Neuronal stem cell (in vitro differentiated cells): ENCODE data around the gene YY1AP1.
A peak's percentile ranks its signal among the peaks of the same experiment; 100 is the strongest.
"Not testable (repeated sequence)": the region's sequence is repeated elsewhere in the genome, so short reads cannot be mapped to it uniquely, and the experiment has no call there.

ENCODE experiments used
- DNase-seq: peaks from one replicate; pipeline ENCODE4 v3.0.0-alpha.2; 2013; ENCODE audit warnings: low spot score
- H2AFZ ChIP-seq: one replicate; pipeline ENCODE4 v1.6.1; 2013; ENCODE audit warnings: mild to moderate bottlenecking, low read length, inconsistent platforms
- H2AK5ac ChIP-seq: 2 replicates; pipeline ENCODE4 v1.6.1; 2013; ENCODE audit warnings: low read depth, mild to moderate bottlenecking, inconsistent platforms, low read length, moderate library complexity, mixed read lengths
- H2BK120ac ChIP-seq: 2 replicates; pipeline ENCODE4 v1.6.1; 2013; ENCODE audit warnings: low read depth, mild to moderate bottlenecking, inconsistent platforms, low read length, moderate library complexity, mixed read lengths
- H2BK12ac ChIP-seq: one replicate; pipeline ENCODE4 v1.6.1; 2013; ENCODE audit warnings: low read length, inconsistent platforms
- H2BK15ac ChIP-seq: 2 replicates; pipeline ENCODE4 v1.6.1; 2013; ENCODE audit warnings: mild to moderate bottlenecking, low read length, inconsistent platforms, mixed read lengths
- H2BK5ac ChIP-seq: one replicate; pipeline ENCODE4 v1.6.1; 2013; ENCODE audit warnings: inconsistent platforms, mild to moderate bottlenecking, low read length, moderate library complexity
- H3K14ac ChIP-seq: one replicate; pipeline ENCODE4 v1.6.1; 2013; ENCODE audit warnings: low read length, inconsistent platforms
- H3K18ac ChIP-seq: 2 replicates; pipeline ENCODE4 v1.6.1; 2013; ENCODE audit warnings: low read length, inconsistent platforms
- H3K23ac ChIP-seq: 2 replicates; pipeline ENCODE4 v1.6.1; 2013; ENCODE audit warnings: low read depth, mild to moderate bottlenecking, mixed read lengths, low read length, inconsistent platforms; ENCODE audit not compliant: poor library complexity
- H3K27ac ChIP-seq: replicated peaks from 3 replicates; pipeline ENCODE4 v1.5.1; 2013; ENCODE audit warnings: low read length, inconsistent platforms
- H3K27me3 ChIP-seq, 3 experiments: 2 replicates each; pipeline ENCODE4 v1.6.1; 2013; ENCODE audit warnings: low read length in 3 of 3, mild to moderate bottlenecking in 2 of 3, inconsistent platforms in 1 of 3, low read depth in 1 of 3, mixed read lengths in 1 of 3, moderate library complexity in 1 of 3; ENCODE audit not compliant: control insufficient read depth in 3 of 3, insufficient read depth in 3 of 3
- H3K36me3 ChIP-seq, 2 donors: replicated peaks in 1 of 2; 2 replicates each; pipeline ENCODE4 v1.6.1; 2013; ENCODE audit warnings: low read length in 2 of 2; ENCODE audit not compliant: control insufficient read depth in 2 of 2, insufficient read depth in 2 of 2
- H3K4ac ChIP-seq: 2 replicates; pipeline ENCODE4 v1.6.1; 2013; ENCODE audit warnings: inconsistent platforms, mild to moderate bottlenecking, low read length, moderate library complexity
- H3K4me1 ChIP-seq, 2 donors: 1 replicate in 1 of 2; 2 replicates in 1 of 2; pipeline ENCODE4 v1.6.1; 2013; ENCODE audit warnings: low read length in 2 of 2, low read depth in 1 of 2; ENCODE audit not compliant: control insufficient read depth in 2 of 2, insufficient read depth in 1 of 2
- H3K4me2 ChIP-seq: one replicate; pipeline ENCODE4 v1.6.1; 2013; ENCODE audit warnings: mild to moderate bottlenecking, low read length, inconsistent platforms; ENCODE audit not compliant: insufficient read depth, poor library complexity, severe bottlenecking
- H3K4me3 ChIP-seq, 2 donors: 2 replicates each; pipeline ENCODE4 v1.5.1; 2013; ENCODE audit warnings: low read length in 2 of 2, mild to moderate bottlenecking in 2 of 2, inconsistent platforms in 1 of 2, moderate library complexity in 1 of 2
- H3K79me1 ChIP-seq: one replicate; pipeline ENCODE4 v1.6.1; 2013; ENCODE audit warnings: low read depth, mild to moderate bottlenecking, inconsistent platforms, low read length, moderate library complexity
- H3K9ac ChIP-seq: one replicate; pipeline ENCODE4 v1.6.1; 2013; ENCODE audit warnings: mild to moderate bottlenecking, low read depth, low read length, inconsistent platforms; ENCODE audit not compliant: poor library complexity
- H3K9me3 ChIP-seq, 2 donors: replicated peaks in 1 of 2; 2 replicates each; pipeline versions ENCODE3 to v1.6.1; 2013; ENCODE audit warnings: low read length in 2 of 2, mild to moderate bottlenecking in 2 of 2, inconsistent platforms in 1 of 2, low read depth in 1 of 2, mixed read lengths in 1 of 2, moderate library complexity in 1 of 2; ENCODE audit not compliant: control insufficient read depth in 2 of 2, insufficient read depth in 1 of 2
- H4K8ac ChIP-seq: one replicate; pipeline ENCODE4 v1.6.1; 2013; ENCODE audit warnings: low read depth, mild to moderate bottlenecking, inconsistent platforms, low read length, moderate library complexity
- H4K91ac ChIP-seq: one replicate; pipeline ENCODE4 v1.6.1; 2013; ENCODE audit warnings: low read length, low read depth, mild to moderate bottlenecking, inconsistent platforms; ENCODE audit not compliant: poor library complexity
- WGBS, 2 donors: extraction: QIAGEN DNeasy Blood & Tissue Kit; methylation state at CpG; one replicate each; pipeline ENCODE4 v1.1.7; 2013; ENCODE audit warnings: missing lambda C conversion rate in 2 of 2, mixed read lengths in 1 of 2; ENCODE audit not compliant: insufficient read length in 2 of 2, insufficient replicate concordance in 1 of 2; ENCODE audit errors: extremely low coverage in 2 of 2; 5-methylcytosine and 5-hydroxymethylcytosine counted together

The YY1AP1 gene

DNA sequence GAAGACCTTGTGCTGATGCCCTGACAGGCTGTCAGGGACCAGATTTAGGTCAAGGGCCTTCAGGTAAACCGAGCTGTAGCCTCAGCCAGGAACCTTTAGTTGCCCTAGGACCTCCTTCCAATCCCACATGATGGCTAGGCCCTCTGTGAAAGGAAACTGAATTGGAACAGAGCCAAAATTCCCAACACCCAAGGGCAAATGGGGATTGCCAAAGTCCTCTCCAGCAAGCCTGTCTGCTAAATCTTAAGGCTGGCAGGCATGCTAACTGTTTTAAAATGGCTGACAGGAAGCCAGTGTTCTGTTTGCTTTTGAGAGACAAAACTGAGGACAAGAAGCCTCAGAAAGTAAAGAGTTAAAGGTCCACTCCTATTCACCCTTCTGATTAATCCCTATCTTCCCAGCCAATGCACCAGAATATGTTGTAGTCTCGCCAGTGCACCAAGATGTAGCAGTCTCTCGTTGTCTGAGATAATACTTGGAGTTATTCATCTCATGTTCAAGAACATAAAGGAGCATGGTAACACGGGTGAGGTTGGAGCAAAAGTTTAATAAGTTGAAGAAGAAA is 43.5 kb downstream of the YY1AP1 start:
- no peak overlapping the region for H2BK12ac ChIP-seq
- H4K91ac ChIP-seq, result no peak overlapping the region
- H4K8ac ChIP-seq, result no peak overlapping the region
- H3K4me2 ChIP-seq, result no peak overlapping the region
- H3K27ac ChIP-seq, result no peak overlapping the region
- no peak overlapping the region for H2BK120ac ChIP-seq
- H3K4me3 ChIP-seq, result no peak overlapping the region
- H3K14ac ChIP-seq, result no peak overlapping the region
- no peaks in the 10 kb centered on the region for H3K27me3 ChIP-seq
- H2BK15ac ChIP-seq, result no peak overlapping the region
- no peak overlapping the region for H2BK5ac ChIP-seq
- H3K79me1 ChIP-seq, result no peaks in the 10 kb centered on the region
- peaks cover 0 to 2% of the 10 kb centered on the region in 2 donors for H3K4me1 ChIP-seq
- no peak overlapping the region for H3K18ac ChIP-seq
- H3K23ac ChIP-seq, result no peak overlapping the region
- no peak overlapping the region for H2AK5ac ChIP-seq
- WGBS, 2 donors, result no CpG with 5 or more reads among the region's 4 CpGs
- H3K9me3 ChIP-seq, result peaks cover 15 to 26% of the 10 kb centered on the region in 2 donors
- no peak for DNase-seq
- no peaks in the 10 kb centered on the region for H3K36me3 ChIP-seq
- peak overlapping the region; percentile 24 for H2AFZ ChIP-seq
- no peak overlapping the region for H3K9ac ChIP-seq
- H3K4ac ChIP-seq, result no peak overlapping the region

DNA sequence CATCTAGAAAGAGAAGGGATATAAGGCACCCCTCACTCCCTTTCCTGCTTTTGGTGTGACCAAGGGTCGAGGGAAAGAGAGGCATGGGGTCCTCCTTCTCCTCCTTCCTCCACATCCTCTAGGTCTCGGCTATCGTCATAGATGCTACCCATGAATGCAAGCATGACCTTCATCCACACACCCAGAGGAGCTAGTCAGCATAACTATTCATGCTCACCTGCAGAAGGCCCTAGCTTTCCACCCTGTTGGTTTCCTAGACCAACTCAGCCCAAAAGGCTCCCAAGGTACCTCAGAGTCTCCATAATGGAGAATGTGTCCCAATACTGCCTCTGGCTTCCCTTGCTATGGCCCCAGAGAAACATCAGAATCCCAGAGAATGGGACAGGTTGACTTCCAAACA is 45.3 kb downstream of the YY1AP1 start:
- H4K8ac ChIP-seq, result no peak overlapping the region
- H3K4me2 ChIP-seq, result no peak overlapping the region
- no peak for DNase-seq
- H3K9me3 ChIP-seq, result peaks cover 11 to 29% of the 10 kb centered on the region in 2 donors
- WGBS, 2 donors, result no CpG with 5 or more reads among the region's 3 CpGs
- no peak overlapping the region for H2BK12ac ChIP-seq
- H3K36me3 ChIP-seq, result no peaks in the 10 kb centered on the region
- no peak overlapping the region for H3K4ac ChIP-seq
- H3K79me1 ChIP-seq, result no peaks in the 10 kb centered on the region
- H2AK5ac ChIP-seq, result no peak overlapping the region
- H3K4me1 ChIP-seq, result peaks cover 0 to 2% of the 10 kb centered on the region in 2 donors
- no peak overlapping the region for H2BK15ac ChIP-seq
- H3K27me3 ChIP-seq, result no peaks in the 10 kb centered on the region
- H2BK5ac ChIP-seq, result no peak overlapping the region
- H3K27ac ChIP-seq, result no peak overlapping the region
- H2AFZ ChIP-seq, result no peak overlapping the region
- no peak overlapping the region for H3K9ac ChIP-seq
- H2BK120ac ChIP-seq, result no peak overlapping the region
- H4K91ac ChIP-seq, result no peak overlapping the region
- no peak overlapping the region for H3K18ac ChIP-seq
- H3K14ac ChIP-seq, result no peak overlapping the region
- H3K23ac ChIP-seq, result no peak overlapping the region
- no peak overlapping the region for H3K4me3 ChIP-seq

DNA sequence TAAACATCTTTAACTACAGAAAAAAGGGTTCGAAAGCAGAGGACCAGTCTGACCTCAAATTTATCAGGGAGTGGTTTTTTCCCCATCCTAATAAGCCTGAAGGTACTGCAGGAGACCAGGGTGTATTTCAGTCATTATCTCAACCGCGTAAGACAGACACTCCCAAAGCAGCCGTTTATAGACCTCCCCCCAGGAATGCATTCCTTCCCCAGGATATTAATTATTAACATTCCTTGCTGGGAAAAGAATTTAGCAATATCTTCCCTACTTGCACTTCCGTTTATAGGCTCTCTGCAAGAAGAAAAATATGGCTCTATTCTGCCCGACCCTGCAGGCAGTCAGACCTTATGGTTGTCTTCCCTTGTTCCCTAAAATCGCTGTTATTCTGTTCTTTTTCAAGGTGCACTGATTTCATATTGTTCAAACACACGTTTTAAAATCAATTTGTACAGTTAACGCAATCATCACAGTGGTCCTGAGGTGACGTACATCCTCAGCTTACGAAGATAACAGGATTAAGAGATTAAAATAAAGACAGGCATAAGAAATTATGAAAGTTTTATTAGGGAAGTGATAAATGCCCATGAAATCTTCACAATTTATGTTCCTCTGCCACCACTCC is 45.9 kb downstream of the YY1AP1 start:
- not testable (repeated sequence) for H2AK5ac ChIP-seq, H3K79me1 ChIP-seq, H3K23ac ChIP-seq, H3K9ac ChIP-seq, H3K4ac ChIP-seq, H2AFZ ChIP-seq, DNase-seq, H3K4me1 ChIP-seq, H3K4me3 ChIP-seq, H3K27me3 ChIP-seq, H2BK12ac ChIP-seq, H4K8ac ChIP-seq, H2BK15ac ChIP-seq, H3K14ac ChIP-seq, H3K27ac ChIP-seq, H2BK120ac ChIP-seq, H3K4me2 ChIP-seq, H3K36me3 ChIP-seq, H3K18ac ChIP-seq, H4K91ac ChIP-seq, H2BK5ac ChIP-seq
- no CpG with 5 or more reads among the region's 11 CpGs for WGBS, 2 donors
- peaks cover 11 to 29% of the 10 kb centered on the region in 2 donors for H3K9me3 ChIP-seq

DNA sequence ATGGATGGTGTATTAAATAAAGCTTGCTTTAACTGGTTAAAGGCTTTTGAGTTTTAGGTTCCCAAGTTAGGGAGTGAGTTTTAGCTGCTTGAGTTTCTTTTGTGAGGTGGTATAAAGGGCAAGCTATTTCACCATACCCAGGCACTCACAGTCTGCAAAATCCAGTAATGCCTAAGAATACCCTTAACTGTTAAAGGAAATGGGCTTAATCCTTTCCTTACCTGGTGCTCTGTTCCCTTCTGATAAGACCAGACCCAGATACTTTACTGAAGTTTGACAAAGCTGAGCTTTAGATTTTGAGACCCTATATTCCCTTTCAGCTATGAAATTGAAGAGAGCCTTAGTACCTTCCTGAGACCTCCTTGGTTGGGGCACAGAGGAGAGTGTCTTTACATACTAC is 48.2 kb downstream of the YY1AP1 start:
- H2BK12ac ChIP-seq, result no peak overlapping the region
- H4K8ac ChIP-seq, result no peak overlapping the region
- H3K4me1 ChIP-seq, result peaks cover 3 to 5% of the 10 kb centered on the region in 2 donors
- H3K27me3 ChIP-seq, result no peaks in the 10 kb centered on the region
- no peak overlapping the region for H3K23ac ChIP-seq
- H3K36me3 ChIP-seq, result no peaks in the 10 kb centered on the region
- no peak overlapping the region for H3K14ac ChIP-seq
- no peak overlapping the region for H2BK5ac ChIP-seq
- no peak overlapping the region for H4K91ac ChIP-seq
- no peak overlapping the region for H3K18ac ChIP-seq
- no peak overlapping the region for H2AK5ac ChIP-seq
- no peak overlapping the region for H3K27ac ChIP-seq
- H2BK120ac ChIP-seq, result no peak overlapping the region
- H3K4me3 ChIP-seq, result no peak overlapping the region
- DNase-seq, result no peak
- H3K4me2 ChIP-seq, result no peak overlapping the region
- no peak overlapping the region for H3K4ac ChIP-seq
- H3K9me3 ChIP-seq, result peaks cover 11 to 29% of the 10 kb centered on the region in 2 donors
- H3K9ac ChIP-seq, result no peak overlapping the region
- no peak overlapping the region for H2BK15ac ChIP-seq
- H2AFZ ChIP-seq, result no peak overlapping the region
- no peaks in the 10 kb centered on the region for H3K79me1 ChIP-seq
